Measurements from ENCODE around the gene CPNE6.
A peak's percentile ranks its signal among the peaks of the same experiment; 100 is the strongest.

CPNE6 gene

DNA sequence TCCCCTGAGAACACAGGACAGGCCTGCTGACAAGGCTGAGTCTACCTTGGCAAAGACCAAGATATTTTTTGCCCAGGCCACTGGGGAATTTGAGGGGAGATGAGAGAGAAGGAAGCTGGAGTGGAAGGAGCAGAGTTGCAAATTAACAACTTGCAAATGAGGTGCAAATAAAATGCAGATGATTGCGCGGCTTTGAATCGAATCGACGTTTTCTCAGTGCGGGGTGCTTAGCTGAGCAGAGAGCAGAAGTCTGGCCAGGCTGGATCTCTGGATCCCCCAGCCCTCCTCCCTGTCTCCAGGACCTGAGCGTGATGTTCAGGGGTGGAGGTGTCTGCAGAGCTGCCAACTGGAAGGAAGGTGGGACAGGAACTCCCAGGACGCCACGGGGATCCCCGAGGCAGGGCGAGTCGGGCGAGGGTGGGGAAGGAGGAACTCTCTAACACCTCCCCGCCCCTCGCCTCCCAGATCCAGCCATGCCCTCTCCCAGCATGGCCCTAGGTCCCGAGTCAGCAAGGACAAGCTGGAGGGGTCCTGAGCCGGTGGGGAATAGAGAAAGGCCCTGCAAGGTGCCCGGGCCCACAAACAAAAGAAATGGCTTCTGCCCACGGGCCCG is 20.1 kb upstream of the CPNE6 start:
- Histone ChIP-seq H2AFZ (ENCODE audit: low read depth, low read length, severe bottlenecking) (peak overlapping the region; percentile 99), H3K36me3 (ENCODE audit: low read length) (no peaks in the 10 kb centered on the region), H3F3A (ENCODE audit: insufficient read depth) (no peaks in the 10 kb centered on the region), H3K9me2 (replicated peaks; ENCODE audit: insufficient read depth, low read length) (no peaks in the 10 kb centered on the region), H3K27me3 (ENCODE audit: low read length) (no peaks in the 10 kb centered on the region), H3K4me2 (ENCODE audit: low read depth, low read length, poor library complexity, severe bottlenecking) (peak overlapping the region; percentile 89), H3K9ac (ENCODE audit: low read length) (peak overlapping the region; percentile 71), H3K27ac (ENCODE audit: low read depth, low read length) (no peak overlapping the region), H3K9me3 (ENCODE audit: insufficient read depth, low read length) (no peaks in the 10 kb centered on the region), H3K4me3 (ENCODE audit: insufficient read depth, low read length, poor library complexity, severe bottlenecking) (peak overlapping the region; percentile 79), H4K20me1 (ENCODE audit: low read depth, low read length) (no peaks in the 10 kb centered on the region), H3K79me2 (ENCODE audit: insufficient read depth, low read length) (no peaks in the 10 kb centered on the region)
- TF ChIP-seq, protein P1, sequence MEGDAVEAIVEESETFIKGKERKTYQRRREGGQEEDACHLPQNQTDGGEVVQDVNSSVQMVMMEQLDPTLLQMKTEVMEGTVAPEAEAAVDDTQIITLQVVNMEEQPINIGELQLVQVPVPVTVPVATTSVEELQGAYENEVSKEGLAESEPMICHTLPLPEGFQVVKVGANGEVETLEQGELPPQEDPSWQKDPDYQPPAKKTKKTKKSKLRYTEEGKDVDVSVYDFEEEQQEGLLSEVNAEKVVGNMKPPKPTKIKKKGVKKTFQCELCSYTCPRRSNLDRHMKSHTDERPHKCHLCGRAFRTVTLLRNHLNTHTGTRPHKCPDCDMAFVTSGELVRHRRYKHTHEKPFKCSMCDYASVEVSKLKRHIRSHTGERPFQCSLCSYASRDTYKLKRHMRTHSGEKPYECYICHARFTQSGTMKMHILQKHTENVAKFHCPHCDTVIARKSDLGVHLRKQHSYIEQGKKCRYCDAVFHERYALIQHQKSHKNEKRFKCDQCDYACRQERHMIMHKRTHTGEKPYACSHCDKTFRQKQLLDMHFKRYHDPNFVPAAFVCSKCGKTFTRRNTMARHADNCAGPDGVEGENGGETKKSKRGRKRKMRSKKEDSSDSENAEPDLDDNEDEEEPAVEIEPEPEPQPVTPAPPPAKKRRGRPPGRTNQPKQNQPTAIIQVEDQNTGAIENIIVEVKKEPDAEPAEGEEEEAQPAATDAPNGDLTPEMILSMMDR (IDR thresholded peaks at IDR 0.05; ENCODE audit: insufficient read depth, low read length, poor library complexity, severe bottlenecking), result no peak
- no peak for TF ChIP-seq EZH2phosphoT487 (conservative IDR thresholded peaks at IDR 0.05; ENCODE audit: low read length)

DNA sequence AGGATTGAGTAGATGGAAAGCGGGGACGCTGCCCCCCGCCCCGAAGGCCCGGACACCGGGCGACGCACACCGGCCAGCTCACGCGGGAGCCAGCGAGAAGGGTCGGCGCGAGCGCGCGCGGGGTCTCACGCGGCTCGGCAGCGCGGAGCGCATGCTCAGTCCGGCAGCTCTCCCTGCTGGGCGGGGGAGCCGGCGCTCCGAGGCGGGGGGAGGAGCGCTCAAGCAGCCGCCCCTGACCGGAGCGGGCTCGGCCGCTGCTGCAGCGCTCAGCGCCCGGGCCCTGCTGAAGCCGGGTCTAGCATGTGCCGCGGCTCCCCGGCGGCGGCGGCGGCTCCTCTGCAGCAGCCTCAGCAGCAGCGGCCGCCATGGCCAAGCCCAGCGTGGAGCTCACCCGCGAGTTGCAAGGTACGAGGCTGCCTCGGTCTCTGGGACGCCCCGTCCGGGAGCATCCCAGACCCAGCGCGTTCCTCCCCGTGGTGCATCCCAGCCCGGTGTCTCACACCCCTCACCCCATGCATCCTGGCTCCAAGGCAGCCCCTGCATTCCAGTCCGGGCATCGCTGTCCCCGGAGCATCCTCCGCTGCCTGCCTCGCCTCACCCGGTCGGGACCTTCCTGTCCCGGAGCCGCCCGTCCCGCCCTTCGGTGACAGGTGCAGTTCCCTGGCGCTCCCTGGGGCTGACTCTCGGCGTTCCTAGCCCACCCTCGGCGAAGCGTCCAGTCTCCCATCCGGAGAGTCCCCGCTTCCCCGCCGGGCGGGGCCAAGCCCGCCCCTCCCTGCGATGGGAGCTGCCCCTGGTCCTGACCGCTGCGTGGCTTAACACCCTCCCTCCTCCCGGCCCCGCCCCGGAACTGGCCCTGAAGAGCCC is 19.3 kb upstream of the CPNE6 start, which contains the start of gene CARMIL3:
TSS of gene CARMIL3 (plus strand) at position 221 of the 867 bp plus-strand sequence. CDS start at position 366, 145 bp downstream.
- H3K4me3 ChIP-seq (ENCODE audit: insufficient read depth, low read length, poor library complexity, severe bottlenecking), result peak within 1 kb of the TSS; percentile 79
- no peak within 1 kb of the TSS for H3K27ac ChIP-seq (ENCODE audit: low read depth, low read length)
- peak within 1 kb of the TSS; percentile 99 for H2AFZ ChIP-seq (ENCODE audit: low read depth, low read length, severe bottlenecking)
- H3K9me2 ChIP-seq (replicated peaks; ENCODE audit: insufficient read depth, low read length), result no peaks in the 10 kb centered on the region
- no peaks in the 10 kb centered on the region for H3K9me3 ChIP-seq (ENCODE audit: insufficient read depth, low read length)
- H3K9ac ChIP-seq (ENCODE audit: low read length), result peak within 1 kb of the TSS; percentile 71
- H3K27me3 ChIP-seq (ENCODE audit: low read length), result no peaks in the 10 kb centered on the region
- no peaks in the 10 kb centered on the region for H3K79me2 ChIP-seq (ENCODE audit: insufficient read depth, low read length)
- H3K4me2 ChIP-seq (ENCODE audit: low read depth, low read length, poor library complexity, severe bottlenecking), result peak within 1 kb of the TSS; percentile 89
- H4K20me1 ChIP-seq (ENCODE audit: low read depth, low read length), result no peaks in the 10 kb centered on the region
- no peaks in the 10 kb centered on the region for H3K36me3 ChIP-seq (ENCODE audit: low read length)
- no peaks in the 10 kb centered on the region for H3F3A ChIP-seq (ENCODE audit: insufficient read depth)
- TF ChIP-seq EZH2phosphoT487 (conservative IDR thresholded peaks at IDR 0.05; ENCODE audit: low read length), result no peak
- TF ChIP-seq, protein P1 (IDR thresholded peaks at IDR 0.05; ENCODE audit: insufficient read depth, low read length, poor library complexity, severe bottlenecking), result no peak

DNA sequence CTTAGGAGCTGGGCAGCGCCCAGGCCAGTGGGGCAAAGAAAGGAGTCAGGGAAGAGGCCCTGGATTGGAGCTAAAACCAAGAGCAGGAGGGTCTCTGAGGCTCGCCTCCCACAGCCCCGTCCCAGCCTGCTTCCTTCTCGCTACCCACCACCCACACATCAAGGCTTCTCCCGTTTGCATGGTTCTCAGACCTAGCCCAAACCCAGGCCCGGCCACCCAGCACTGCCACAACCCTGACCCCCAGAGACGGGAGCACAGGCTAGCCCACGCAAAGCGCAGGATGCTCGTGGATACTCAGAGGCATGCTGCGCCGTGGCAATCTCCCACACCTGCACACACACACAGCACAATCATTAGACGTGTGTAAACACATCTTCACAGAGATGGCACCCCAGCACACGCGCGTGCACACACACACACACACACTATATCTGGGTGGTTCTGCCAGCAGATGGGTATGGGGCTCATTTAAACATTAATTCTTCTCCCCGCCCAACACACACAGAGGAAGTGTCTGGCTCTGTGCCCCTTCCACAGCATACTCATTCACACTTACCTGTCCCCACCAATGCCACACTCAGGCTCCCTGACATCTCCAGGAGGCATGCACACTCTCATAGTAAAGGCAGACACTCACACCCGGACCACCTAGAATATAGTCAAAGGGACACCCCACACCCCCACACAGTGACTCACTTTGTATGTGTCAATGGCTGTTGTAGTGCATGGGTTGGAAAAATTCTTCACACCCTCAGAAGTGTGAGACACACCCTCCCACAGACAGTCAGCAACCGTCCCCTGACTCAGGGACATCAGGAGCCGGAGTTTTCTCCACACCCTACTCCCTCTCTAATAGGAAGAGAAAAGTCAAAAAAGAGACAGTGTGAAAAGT is 18.5 kb upstream of the CPNE6 start:
- no peaks in the 10 kb centered on the region for H3F3A ChIP-seq (ENCODE audit: insufficient read depth)
- no peaks in the 10 kb centered on the region for H3K36me3 ChIP-seq (ENCODE audit: low read length)
- no peak for TF ChIP-seq EZH2phosphoT487 (conservative IDR thresholded peaks at IDR 0.05; ENCODE audit: low read length)
- TF ChIP-seq, protein P1 (IDR thresholded peaks at IDR 0.05; ENCODE audit: insufficient read depth, low read length, poor library complexity, severe bottlenecking), result no peak
- no peak overlapping the region for H3K27ac ChIP-seq (ENCODE audit: low read depth, low read length)
- H3K9ac ChIP-seq (ENCODE audit: low read length), result peak overlapping the region; percentile 71; the same call in 1 of the 2 replicates
- no peaks in the 10 kb centered on the region for H3K9me2 ChIP-seq (replicated peaks; ENCODE audit: insufficient read depth, low read length)
- peak overlapping the region; percentile 89 for H3K4me2 ChIP-seq (ENCODE audit: low read depth, low read length, poor library complexity, severe bottlenecking)
- H3K4me3 ChIP-seq (ENCODE audit: insufficient read depth, low read length, poor library complexity, severe bottlenecking), result peak overlapping the region; percentile 79
- no peaks in the 10 kb centered on the region for H4K20me1 ChIP-seq (ENCODE audit: low read depth, low read length)
- H2AFZ ChIP-seq (ENCODE audit: low read depth, low read length, severe bottlenecking), result no peak overlapping the region
- H3K9me3 ChIP-seq (ENCODE audit: insufficient read depth, low read length), result no peaks in the 10 kb centered on the region
- no peaks in the 10 kb centered on the region for H3K79me2 ChIP-seq (ENCODE audit: insufficient read depth, low read length)
- no peaks in the 10 kb centered on the region for H3K27me3 ChIP-seq (ENCODE audit: low read length)
